GM12878 (cell line): Measurements from ENCODE around the gene ZNF407. TPM values are rescaled to one million over a fixed set of nuclear protein-coding genes. Genes with fewer than 3 reads are reported as not detected.

Experiments
- ATAC-seq: fragments of 200-7000 bp; cut with Tn5 transposase; 3 replicates; pipeline ENCODE4 v1.9.1; 2020; ENCODE audit warnings: mild to moderate bottlenecking, moderate library complexity
- BruUV-seq: library from RNA; stranded (reverse); fragments of 400-500 nt; replicated peaks from 2 replicates; lab custom pipeline; 2021; lab: Mats Ljungman, UMichigan
- CTCF ChIA-PET: fragments of 300-600 bp; sonication (Branson Sonifier 250); formaldehyde crosslinking; extraction: SDS; loops from one replicate; lab custom pipeline; 2021; ENCODE audit warnings: inconsistent platforms; lab: Yijun Ruan, JAX
- POLR2A ChIA-PET: fragments of 350-600 bp; formaldehyde crosslinking; extraction: SDS; loops from one replicate; lab custom pipeline; 2021; ENCODE audit warnings: inconsistent platforms; lab: Charles Lee
- RAD21 ChIA-PET: fragments of 300-600 bp; sonication (Branson Sonifier 250); formaldehyde crosslinking; loops from one replicate; lab custom pipeline; 2023; ENCODE audit warnings: antibody characterized with exemption; ENCODE audit not compliant: unreplicated experiment; lab: Charles Lee
- SMC1A ChIA-PET: fragments of 300-600 bp; sonication (Branson Sonifier 250); formaldehyde crosslinking; loops from one replicate; lab custom pipeline; 2023; ENCODE audit not compliant: unreplicated experiment, uncharacterized antibody; lab: Charles Lee
- DNase-seq: peaks from one replicate; pipeline ENCODE4 v3.0.0-alpha.2; 2011; ENCODE audit warnings: low read depth, low spot score
- FAIRE-seq: peaks from 3 replicates; lab custom pipeline; 2011; peaks lifted over from hg19 to GRCh38; lab: Jason Lieb, UNC
- H2AFZ ChIP-seq: 2 replicates; pipeline ENCODE4 v1.6.0; 2011; ENCODE audit warnings: low read depth, low read length, control low read depth; ENCODE audit not compliant: control insufficient read depth
- H3K27ac ChIP-seq: 2 replicates; pipeline ENCODE4 v1.5.1; 2011; ENCODE audit warnings: control low read depth; ENCODE audit not compliant: control insufficient read depth, insufficient read depth
- H3K27me3 ChIP-seq, 2 experiments: replicated peaks in 1 of 2; 2 replicates each; pipeline versions ENCODE4 v1.6.0 to v1.6.1; 2011; ENCODE audit warnings: low read length in 1 of 2; ENCODE audit not compliant: control insufficient read depth in 2 of 2, insufficient read depth in 2 of 2
- H3K36me3 ChIP-seq, 2 experiments: 2 replicates each; pipeline ENCODE4 v1.5.1; 2011; ENCODE audit warnings: low read length in 1 of 2; ENCODE audit not compliant: control insufficient read depth in 2 of 2, insufficient read depth in 2 of 2
- H3K4me1 ChIP-seq: 2 replicates; pipeline ENCODE4 v1.6.1; 2011; ENCODE audit warnings: mild to moderate bottlenecking, low read length, moderate library complexity, mixed read lengths; ENCODE audit not compliant: control insufficient read depth, insufficient read depth
- H3K4me2 ChIP-seq: 2 replicates; pipeline ENCODE4 v1.6.0; 2011; ENCODE audit warnings: control low read depth; ENCODE audit not compliant: control insufficient read depth, insufficient read depth
- H3K4me3 ChIP-seq: fragments of 200-600 bp; sonication (generic); 2 replicates; pipeline ENCODE4 v1.5.1; 2016
- H3K79me2 ChIP-seq: 2 replicates; pipeline ENCODE4 v1.6.0; 2011; ENCODE audit warnings: low read length; ENCODE audit not compliant: control insufficient read depth, insufficient read depth
- H3K9ac ChIP-seq: 2 replicates; pipeline ENCODE4 v1.8.0; 2011; ENCODE audit warnings: low read length, control low read depth, mixed read lengths; ENCODE audit not compliant: control insufficient read depth, insufficient read depth
- H3K9me3 ChIP-seq: replicated peaks from 3 replicates; pipeline ENCODE4 v1.5.1; 2011; ENCODE audit warnings: mild to moderate bottlenecking, low read length; ENCODE audit not compliant: control insufficient read depth, insufficient read depth
- H4K20me1 ChIP-seq: 2 replicates; pipeline ENCODE4 v1.6.0; 2011; ENCODE audit not compliant: control insufficient read depth, insufficient read depth
- DPF2 ChIP-seq: fragments of 450-650 bp; IDR thresholded peaks from 2 replicates; pipeline ENCODE4 v1.6.1; 2017; ENCODE audit warnings: mild to moderate bottlenecking
- JUND ChIP-seq: IDR thresholded peaks from 2 replicates; pipeline ENCODE4 v1.6.1; 2012; ENCODE audit warnings: low read depth, mild to moderate bottlenecking, low read length, improper control_type of control experiment, moderate library complexity
- MEF2B ChIP-seq: fragments of 450-650 bp; IDR thresholded peaks from 2 replicates; pipeline ENCODE4 v1.6.1; 2018; ENCODE audit warnings: mild to moderate bottlenecking, moderate library complexity; ENCODE audit not compliant: partially characterized antibody, poor library complexity, severe bottlenecking
- NBN ChIP-seq: fragments of 450-650 bp; IDR thresholded peaks from 2 replicates; pipeline ENCODE4 v1.6.1; 2016
- POLR2AphosphoS2 ChIP-seq: IDR thresholded peaks from 2 replicates; pipeline ENCODE4 v1.6.1; 2011; ENCODE audit warnings: low read depth, mild to moderate bottlenecking, low read length, improper control_type of control experiment, moderate library complexity
- ZNF274 ChIP-seq: IDR thresholded peaks from one replicate; pipeline ENCODE4 v1.8.0; 2011; ENCODE audit not compliant: insufficient read length, insufficient read depth
- ZNF622 ChIP-seq: fragments of 450-650 bp; IDR thresholded peaks from 2 replicates; pipeline ENCODE4 v1.6.1; 2017; ENCODE audit warnings: mild to moderate bottlenecking, inconsistent platforms
- WGBS: methylation state at CpG from one replicate; pipeline ENCODE4 v1.1.6; 2016; ENCODE audit warnings: low lambda C conversion rate; ENCODE audit not compliant: insufficient replicate concordance, insufficient coverage; ENCODE audit errors: missing lambda C conversion rate; 5-methylcytosine and 5-hydroxymethylcytosine counted together
- in situ Hi-C: fragments of 300-500 bp; cut with MboI; formaldehyde crosslinking; loops from 9 replicates; pipeline ENCODE4 v1.14.3; 2018; ENCODE audit warnings: mixed read lengths
- intact Hi-C: fragments of 100-400 bp; cut with micrococcal nuclease; formaldehyde crosslinking; loops from one replicate; pipeline ENCODE4 v1.14.2; 2022; ENCODE audit not compliant: unreplicated experiment
- polyA plus RNA-seq, 11 experiments: library from polyadenylated mRNA; depleted of rRNA in 4 of 11; unstranded in 6 of 11; stranded (reverse) in 5 of 11; fragments of >200 nt; fragmentation: Nextera tagmentation in 4 of 11; fragmentation: Illumina TruSeq in 1 of 11; extraction: Ambion mirVana in 4 of 11; extraction: Trizol in 1 of 11; gene quantifications; 1 replicate in 1 of 11; 2 replicates in 10 of 11; pipeline versions ENCODE4 v1.2.1 to v1.2.3, GENCODE V29; 2011 to 2016; ENCODE audit warnings: inconsistent platforms in 2 of 11, missing spikeins in 2 of 11, low read depth in 1 of 11
- total RNA-seq, 4 experiments: library from RNA; depleted of rRNA in 3 of 4; stranded (reverse); fragments of >200 nt in 3 of 4; fragmentation: Illumina TruSeq in 1 of 4; extraction: Trizol in 1 of 4; gene quantifications; 2 replicates each; pipeline versions ENCODE4 v1.2.1 to v1.2.3, GENCODE V29; 2013 to 2021
- TF ChIP-seq, protein P1 (sequence below), 3 experiments: IDR thresholded peaks in 2 of 3; conservative IDR thresholded peaks in 1 of 3; 2 replicates each; pipeline ENCODE4 v1.5.1; 2011; ENCODE audit warnings: low read depth in 3 of 3, low read length in 3 of 3, mild to moderate bottlenecking in 3 of 3, control low read depth in 2 of 3, moderate library complexity in 2 of 3, inconsistent platforms in 1 of 3, mixed read lengths in 1 of 3; ENCODE audit not compliant: control insufficient read depth in 2 of 3, insufficient read depth in 1 of 3; ENCODE audit errors: extremely low read depth in 1 of 3
- TF ChIP-seq, protein P2 (sequence below): IDR thresholded peaks from 2 replicates; pipeline ENCODE4 v1.6.1; 2011; ENCODE audit warnings: borderline replicate concordance, low read depth, mild to moderate bottlenecking, moderate library complexity, low read length; ENCODE audit not compliant: insufficient read depth, poor library complexity, severe bottlenecking

Gene ZNF407
- total and polyA plus RNA-seq, 10 of the 15 experiments (the other 5 are each of a cell fraction or from before 2014, with no cell fraction given): 0.69 to 11.6 (median 5.3) TPM

DNA sequence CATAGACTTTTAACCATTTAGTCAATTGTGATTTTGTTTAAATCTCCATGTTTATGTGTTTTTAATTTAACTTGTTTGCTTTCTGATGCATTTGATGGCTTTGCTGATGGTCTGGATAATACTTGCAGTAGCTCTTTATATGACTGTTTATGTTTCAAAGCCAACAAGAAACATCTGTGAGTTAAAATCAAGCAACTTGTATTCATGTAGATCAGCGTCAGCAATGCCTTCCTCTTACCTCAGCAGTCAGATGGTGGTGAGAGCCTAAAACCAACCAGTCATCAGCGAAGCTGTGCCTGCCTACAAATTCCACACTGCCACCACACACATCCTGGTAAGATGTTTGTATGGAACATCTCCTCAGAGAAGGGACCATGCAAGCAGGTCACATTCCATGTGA, 379.4 kb downstream of the ZNF407 start:
- no peak overlapping the region for H3K4me3 ChIP-seq
- H3K4me1 ChIP-seq: no peaks in the 10 kb centered on the region
- in situ Hi-C loops (no loop called here), intact Hi-C loops (no loop called here)
- no peak overlapping the region for H3K27ac ChIP-seq
- no peak overlapping the region for H3K9ac ChIP-seq
- 0 out of 4 replicates have a peak, but pooled peaks cover 0 to 3% of the 10 kb centered on the region in 2 experiments for H3K36me3 ChIP-seq
- BruUV-seq: no TSS peak
- 93% methylated on average over 2 of the region's 2 CpGs for WGBS
- H3K9me3 ChIP-seq: no peaks in the 10 kb centered on the region
- H4K20me1 ChIP-seq: no peaks in the 10 kb centered on the region
- CTCF ChIA-PET: interaction anchor here (1.4 kb wide), 1 partner anchor 323 kb away, joined by 3 read pairs; no protein-coding TSS in a partner anchor
- no peak overlapping the region for H2AFZ ChIP-seq
- RAD21 ChIA-PET: no interaction called here
- no peak for FAIRE-seq
- H3K4me2 ChIP-seq: no peak overlapping the region
- DNase-seq: no peak
- H3K27me3 ChIP-seq: no peaks in the 10 kb centered on the region
- ATAC-seq: no peak
- POLR2A ChIA-PET: no interaction called here
- TF ChIP-seq, protein P1, sequence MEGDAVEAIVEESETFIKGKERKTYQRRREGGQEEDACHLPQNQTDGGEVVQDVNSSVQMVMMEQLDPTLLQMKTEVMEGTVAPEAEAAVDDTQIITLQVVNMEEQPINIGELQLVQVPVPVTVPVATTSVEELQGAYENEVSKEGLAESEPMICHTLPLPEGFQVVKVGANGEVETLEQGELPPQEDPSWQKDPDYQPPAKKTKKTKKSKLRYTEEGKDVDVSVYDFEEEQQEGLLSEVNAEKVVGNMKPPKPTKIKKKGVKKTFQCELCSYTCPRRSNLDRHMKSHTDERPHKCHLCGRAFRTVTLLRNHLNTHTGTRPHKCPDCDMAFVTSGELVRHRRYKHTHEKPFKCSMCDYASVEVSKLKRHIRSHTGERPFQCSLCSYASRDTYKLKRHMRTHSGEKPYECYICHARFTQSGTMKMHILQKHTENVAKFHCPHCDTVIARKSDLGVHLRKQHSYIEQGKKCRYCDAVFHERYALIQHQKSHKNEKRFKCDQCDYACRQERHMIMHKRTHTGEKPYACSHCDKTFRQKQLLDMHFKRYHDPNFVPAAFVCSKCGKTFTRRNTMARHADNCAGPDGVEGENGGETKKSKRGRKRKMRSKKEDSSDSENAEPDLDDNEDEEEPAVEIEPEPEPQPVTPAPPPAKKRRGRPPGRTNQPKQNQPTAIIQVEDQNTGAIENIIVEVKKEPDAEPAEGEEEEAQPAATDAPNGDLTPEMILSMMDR (IDR thresholded peaks at IDR 0.05 in 2 of 3, conservative IDR thresholded peaks at IDR 0.05 in 1 of 3; ENCODE audit: control insufficient read depth in 2 of 3, extremely low read depth in 1 of 3, insufficient read depth in 1 of 3, low read depth in 3 of 3, low read length in 3 of 3): no peak
- TF ChIP-seq JUND (no peak), DPF2 (no peak), ZNF622 (no peak), MEF2B (no peak), ZNF274 (no peak), NBN (no peak), POLR2AphosphoS2 (no peak)
- TF ChIP-seq, protein P2, sequence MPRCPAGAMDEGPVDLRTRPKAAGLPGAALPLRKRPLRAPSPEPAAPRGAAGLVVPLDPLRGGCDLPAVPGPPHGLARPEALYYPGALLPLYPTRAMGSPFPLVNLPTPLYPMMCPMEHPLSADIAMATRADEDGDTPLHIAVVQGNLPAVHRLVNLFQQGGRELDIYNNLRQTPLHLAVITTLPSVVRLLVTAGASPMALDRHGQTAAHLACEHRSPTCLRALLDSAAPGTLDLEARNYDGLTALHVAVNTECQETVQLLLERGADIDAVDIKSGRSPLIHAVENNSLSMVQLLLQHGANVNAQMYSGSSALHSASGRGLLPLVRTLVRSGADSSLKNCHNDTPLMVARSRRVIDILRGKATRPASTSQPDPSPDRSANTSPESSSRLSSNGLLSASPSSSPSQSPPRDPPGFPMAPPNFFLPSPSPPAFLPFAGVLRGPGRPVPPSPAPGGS: no peak
- H3K79me2 ChIP-seq: no peaks in the 10 kb centered on the region
- SMC1A ChIA-PET: interaction anchor here (0.8 kb wide), 1 partner anchor 19 kb away, joined by 3 read pairs; no protein-coding TSS in a partner anchor
